HG03432 (cell line): ENCODE data around the gene VPS13D.

Experiments
- ATAC-seq: cut with Tn5 transposase; IDR thresholded peaks from one replicate; pipeline ENCODE4 v1.9.1; 2021; ENCODE audit warnings: mild to moderate bottlenecking, moderate library complexity; ENCODE audit not compliant: unreplicated experiment

VPS13D gene

GRCh38 chr1:12400027-12400693 lies 170.3 kb downstream of the VPS13D start:
- no peak for ATAC-seq

GRCh38 chr1:12402159-12402673 lies 172.4 kb downstream of the VPS13D start:
- no peak for ATAC-seq

GRCh38 chr1:12402842-12403241 lies 173.0 kb downstream of the VPS13D start:
- no peak for ATAC-seq

- no peak for ATAC-seq
Observed at GRCh38 chr1:12404918-12405317, 175.1 kb downstream of the VPS13D start.

- no peak for ATAC-seq
Observed at GRCh38 chr1:12405325-12406210, 175.7 kb downstream of the VPS13D start.

GRCh38 chr1:12406211-12407021 lies 176.6 kb downstream of the VPS13D start:
- ATAC-seq = no peak

- ATAC-seq = no peak
Observed at GRCh38 chr1:12407050-12407961, 177.5 kb downstream of the VPS13D start.

GRCh38 chr1:12407962-12408454 lies 178.2 kb downstream of the VPS13D start:
- ATAC-seq = no peak

GRCh38 chr1:12408662-12409061 lies 178.8 kb downstream of the VPS13D start:
- no peak for ATAC-seq

- ATAC-seq = no peak
Observed at GRCh38 chr1:12409681-12410080, 179.9 kb downstream of the VPS13D start.

- ATAC-seq = no peak
Observed at GRCh38 chr1:12410351-12410750, 180.5 kb downstream of the VPS13D start.

GRCh38 chr1:12411098-12411497 lies 181.3 kb downstream of the VPS13D start:
- no peak for ATAC-seq

GRCh38 chr1:12411747-12412146 lies 181.9 kb downstream of the VPS13D start:
- no peak for ATAC-seq

GRCh38 chr1:12412439-12412838 lies 182.6 kb downstream of the VPS13D start:
- no peak for ATAC-seq

- ATAC-seq = no peak
Observed at GRCh38 chr1:12413664-12414410, 184.0 kb downstream of the VPS13D start.

GRCh38 chr1:12414444-12415018 lies 184.7 kb downstream of the VPS13D start:
- no peak for ATAC-seq

- no peak for ATAC-seq
Observed at GRCh38 chr1:12415038-12415466, 185.2 kb downstream of the VPS13D start.

GRCh38 chr1:12416101-12416500 lies 186.3 kb downstream of the VPS13D start:
- ATAC-seq = no peak

GRCh38 chr1:12416744-12417143 lies 186.9 kb downstream of the VPS13D start:
- ATAC-seq = no peak
